ENCODE results near the gene TMEM144.
A peak's percentile ranks its signal among the peaks of the same experiment; 100 is the strongest.

The TMEM144 gene

GRCh38 chr4:158297866-158298265, 87.6 kb downstream of the TMEM144 start:
- Histone ChIP-seq H3K9ac (ENCODE audit: low read length) (no peak overlapping the region), H3K27ac (ENCODE audit: low read length, poor library complexity, severe bottlenecking) (no peak overlapping the region), H2AK5ac (ENCODE audit: low read length, severe bottlenecking) (no peak overlapping the region), H3K9me3 (ENCODE audit: control insufficient read depth, low read length) (peaks cover 9% of the 10 kb centered on the region), H2BK120ac (ENCODE audit: low read depth, low read length) (no peak overlapping the region), H2BK5ac (ENCODE audit: low read depth, low read length, poor library complexity, severe bottlenecking) (no peak overlapping the region), H3K4me3 (ENCODE audit: insufficient read depth in 1 of 2, low read depth in 1 of 2, low read length in 2 of 2) (no peak overlapping the region), H3K18ac (ENCODE audit: low read depth in 1 of 2, low read length in 2 of 2) (no peak overlapping the region), H3K14ac (ENCODE audit: low read length in 2 of 2) (no peak overlapping the region), H2BK15ac (ENCODE audit: low read depth, poor library complexity, severe bottlenecking) (no peak overlapping the region), H3K4ac (ENCODE audit: low read depth in 1 of 2, low read length in 2 of 2) (no peak overlapping the region), H3K27me3 (ENCODE audit: control insufficient read depth in 1 of 2, insufficient read depth in 1 of 2, low read length in 2 of 2) (no peaks in the 10 kb centered on the region), H4K91ac (ENCODE audit: low read length) (no peak overlapping the region), H2BK12ac (ENCODE audit: low read length in 2 of 2) (no peak overlapping the region), H3K79me1 (replicated peaks; ENCODE audit: low read length, poor library complexity, severe bottlenecking) (no peaks in the 10 kb centered on the region), H2AFZ (ENCODE audit: low read depth, low read length) (no peak overlapping the region), H3K23ac (ENCODE audit: low read length in 2 of 2) (no peak overlapping the region), H3K4me2 (ENCODE audit: low read length, poor library complexity, severe bottlenecking) (no peak overlapping the region), H4K8ac (ENCODE audit: low read length) (no peak overlapping the region), H3K4me1 (ENCODE audit: control insufficient read depth, insufficient read depth, low read depth, low read length) (peaks cover 4% of the 10 kb centered on the region), H3K36me3 (ENCODE audit: control insufficient read depth in 1 of 2, insufficient read depth in 2 of 2, low read depth in 1 of 2, low read length in 2 of 2) (no peaks in the 10 kb centered on the region)
- DNase-seq, result no peak
- 100% methylated on average over 2 of the region's 3 CpGs for whole genome bisulfite sequencing

- Histone ChIP-seq H3K36me3 (ENCODE audit: control insufficient read depth in 1 of 2, insufficient read depth in 2 of 2, low read depth in 1 of 2, low read length in 2 of 2) (no peaks in the 10 kb centered on the region), H2BK5ac (ENCODE audit: low read depth, low read length, poor library complexity, severe bottlenecking) (no peak overlapping the region), H2AK5ac (ENCODE audit: low read length, severe bottlenecking) (no peak overlapping the region), H2AFZ (ENCODE audit: low read depth, low read length) (no peak overlapping the region), H3K27me3 (ENCODE audit: control insufficient read depth in 1 of 2, insufficient read depth in 1 of 2, low read length in 2 of 2) (no peaks in the 10 kb centered on the region), H3K18ac (ENCODE audit: low read depth in 1 of 2, low read length in 2 of 2) (no peak overlapping the region), H3K9me3 (ENCODE audit: control insufficient read depth, low read length) (peaks cover 3% of the 10 kb centered on the region), H3K4me2 (ENCODE audit: low read length, poor library complexity, severe bottlenecking) (peak overlapping the region; percentile 28), H4K91ac (ENCODE audit: low read length) (no peak overlapping the region), H4K8ac (ENCODE audit: low read length) (no peak overlapping the region), H3K9ac (ENCODE audit: low read length) (no peak overlapping the region), H2BK12ac (ENCODE audit: low read length in 2 of 2) (no peak overlapping the region), H3K23ac (ENCODE audit: low read length in 2 of 2) (no peak overlapping the region), H3K4me3 (ENCODE audit: insufficient read depth in 1 of 2, low read depth in 1 of 2, low read length in 2 of 2) (no peak overlapping the region), H2BK15ac (ENCODE audit: low read depth, poor library complexity, severe bottlenecking) (no peak overlapping the region), H3K14ac (ENCODE audit: low read length in 2 of 2) (no peak overlapping the region), H3K79me1 (replicated peaks; ENCODE audit: low read length, poor library complexity, severe bottlenecking) (no peaks in the 10 kb centered on the region), H3K4ac (ENCODE audit: low read depth in 1 of 2, low read length in 2 of 2) (no peak overlapping the region), H3K27ac (ENCODE audit: low read length, poor library complexity, severe bottlenecking) (peak overlapping the region; percentile 81), H2BK120ac (ENCODE audit: low read depth, low read length) (no peak overlapping the region), H3K4me1 (ENCODE audit: control insufficient read depth, insufficient read depth, low read depth, low read length) (peaks cover 6% of the 10 kb centered on the region)
- WGBS, result 86% methylated on average over 1 of the region's 4 CpGs
- no peak for DNase-seq
Measured at GRCh38 chr4:158299459-158300007, 89.2 kb downstream of the TMEM144 start.

GRCh38 chr4:158300012-158300411, 89.7 kb downstream of the TMEM144 start:
- Histone ChIP-seq H3K18ac (ENCODE audit: low read depth in 1 of 2, low read length in 2 of 2) (no peak overlapping the region), H2BK15ac (ENCODE audit: low read depth, poor library complexity, severe bottlenecking) (no peak overlapping the region), H2BK120ac (ENCODE audit: low read depth, low read length) (no peak overlapping the region), H3K27me3 (ENCODE audit: control insufficient read depth in 1 of 2, insufficient read depth in 1 of 2, low read length in 2 of 2) (no peaks in the 10 kb centered on the region), H3K9ac (ENCODE audit: low read length) (no peak overlapping the region), H2BK12ac (ENCODE audit: low read length in 2 of 2) (no peak overlapping the region), H3K4me2 (ENCODE audit: low read length, poor library complexity, severe bottlenecking) (no peak overlapping the region), H3K27ac (ENCODE audit: low read length, poor library complexity, severe bottlenecking) (no peak overlapping the region), H3K79me1 (replicated peaks; ENCODE audit: low read length, poor library complexity, severe bottlenecking) (no peaks in the 10 kb centered on the region), H3K14ac (ENCODE audit: low read length in 2 of 2) (no peak overlapping the region), H3K4ac (ENCODE audit: low read depth in 1 of 2, low read length in 2 of 2) (no peak overlapping the region), H2BK5ac (ENCODE audit: low read depth, low read length, poor library complexity, severe bottlenecking) (no peak overlapping the region), H4K8ac (ENCODE audit: low read length) (no peak overlapping the region), H4K91ac (ENCODE audit: low read length) (no peak overlapping the region), H2AK5ac (ENCODE audit: low read length, severe bottlenecking) (no peak overlapping the region), H3K9me3 (ENCODE audit: control insufficient read depth, low read length) (no peaks in the 10 kb centered on the region), H3K4me1 (ENCODE audit: control insufficient read depth, insufficient read depth, low read depth, low read length) (peaks cover 6% of the 10 kb centered on the region), H2AFZ (ENCODE audit: low read depth, low read length) (no peak overlapping the region), H3K23ac (ENCODE audit: low read length in 2 of 2) (no peak overlapping the region), H3K36me3 (ENCODE audit: control insufficient read depth in 1 of 2, insufficient read depth in 2 of 2, low read depth in 1 of 2, low read length in 2 of 2) (no peaks in the 10 kb centered on the region), H3K4me3 (ENCODE audit: insufficient read depth in 1 of 2, low read depth in 1 of 2, low read length in 2 of 2) (no peak overlapping the region)
- 20% methylated on average over 1 of the region's 3 CpGs for WGBS
- DNase-seq, result no peak

GRCh38 chr4:158302076-158302866, 92.0 kb downstream of the TMEM144 start:
- Histone ChIP-seq H3K9ac (ENCODE audit: low read length) (no peak overlapping the region), H4K8ac (ENCODE audit: low read length) (no peak overlapping the region), H2BK120ac (ENCODE audit: low read depth, low read length) (no peak overlapping the region), H3K4me2 (ENCODE audit: low read length, poor library complexity, severe bottlenecking) (no peak overlapping the region), H3K4me1 (ENCODE audit: control insufficient read depth, insufficient read depth, low read depth, low read length) (peaks cover 6% of the 10 kb centered on the region), H3K4me3 (ENCODE audit: insufficient read depth in 1 of 2, low read depth in 1 of 2, low read length in 2 of 2) (no peak overlapping the region), H2BK5ac (ENCODE audit: low read depth, low read length, poor library complexity, severe bottlenecking) (no peak overlapping the region), H3K23ac (ENCODE audit: low read length in 2 of 2) (no peak overlapping the region), H3K14ac (ENCODE audit: low read length in 2 of 2) (no peak overlapping the region), H2AFZ (ENCODE audit: low read depth, low read length) (no peak overlapping the region), H3K27me3 (ENCODE audit: control insufficient read depth in 1 of 2, insufficient read depth in 1 of 2, low read length in 2 of 2) (no peaks in the 10 kb centered on the region), H3K9me3 (ENCODE audit: control insufficient read depth, low read length) (no peaks in the 10 kb centered on the region), H3K4ac (ENCODE audit: low read depth in 1 of 2, low read length in 2 of 2) (no peak overlapping the region), H2AK5ac (ENCODE audit: low read length, severe bottlenecking) (no peak overlapping the region), H4K91ac (ENCODE audit: low read length) (no peak overlapping the region), H3K27ac (ENCODE audit: low read length, poor library complexity, severe bottlenecking) (no peak overlapping the region), H2BK15ac (ENCODE audit: low read depth, poor library complexity, severe bottlenecking) (no peak overlapping the region), H3K79me1 (replicated peaks; ENCODE audit: low read length, poor library complexity, severe bottlenecking) (no peaks in the 10 kb centered on the region), H3K18ac (ENCODE audit: low read depth in 1 of 2, low read length in 2 of 2) (no peak overlapping the region), H3K36me3 (ENCODE audit: control insufficient read depth in 1 of 2, insufficient read depth in 2 of 2, low read depth in 1 of 2, low read length in 2 of 2) (no peaks in the 10 kb centered on the region), H2BK12ac (ENCODE audit: low read length in 2 of 2) (no peak overlapping the region)
- DNase-seq, result no peak
- WGBS, result 76% methylated on average over 2 of the region's 2 CpGs
